ENCODE results near the gene MYO1G.

MYO1G gene

GRCh38 chr7:44966731-44967538 is 11.9 kb downstream of the MYO1G start:
- DNase-seq (ENCODE audit: low read depth) = no peak

GRCh38 chr7:44965937-44966730 is 12.7 kb downstream of the MYO1G start:
- no peak for DNase-seq (ENCODE audit: low read depth)

- no peak for DNase-seq (ENCODE audit: low read depth)
Observed at GRCh38 chr7:44965441-44965903, 13.3 kb downstream of the MYO1G start.

- DNase-seq (ENCODE audit: low read depth) = no peak
Observed at GRCh38 chr7:44964831-44965440, 13.9 kb downstream of the MYO1G start.

GRCh38 chr7:44964384-44964830 is 14.4 kb downstream of the MYO1G start:
- DNase-seq (ENCODE audit: low read depth) = no peak

- DNase-seq (ENCODE audit: low read depth) = no peak
Observed at GRCh38 chr7:44963364-44964290, 15.2 kb downstream of the MYO1G start.

- no peak for DNase-seq (ENCODE audit: low read depth)
Observed at GRCh38 chr7:44962483-44963251, 16.1 kb downstream of the MYO1G start.

- DNase-seq (ENCODE audit: low read depth) = no peak
Observed at GRCh38 chr7:44961844-44962482, 16.9 kb downstream of the MYO1G start.

GRCh38 chr7:44960011-44960580 is 18.7 kb downstream of the MYO1G start:
- DNase-seq (ENCODE audit: low read depth) = no peak

- no peak for DNase-seq (ENCODE audit: low read depth)
Observed at GRCh38 chr7:44959433-44959951, 19.3 kb downstream of the MYO1G start.

- DNase-seq (ENCODE audit: low read depth) = no peak
Observed at GRCh38 chr7:44958645-44959344, 20.0 kb downstream of the MYO1G start.

- DNase-seq (ENCODE audit: low read depth) = no peak
Observed at GRCh38 chr7:44956157-44956766, 22.6 kb downstream of the MYO1G start.

GRCh38 chr7:44955733-44956132 is 23.1 kb downstream of the MYO1G start:
- no peak for DNase-seq (ENCODE audit: low read depth)

- no peak for DNase-seq (ENCODE audit: low read depth)
Observed at GRCh38 chr7:44953156-44953555, 25.7 kb downstream of the MYO1G start.

- DNase-seq (ENCODE audit: low read depth) = no peak
Observed at GRCh38 chr7:44949303-44949702, 29.5 kb downstream of the MYO1G start.

GRCh38 chr7:44945479-44945878 is 33.3 kb downstream of the MYO1G start:
- no peak for DNase-seq (ENCODE audit: low read depth)

GRCh38 chr7:44944821-44945220 is 34.0 kb downstream of the MYO1G start:
- DNase-seq (ENCODE audit: low read depth) = no peak

- DNase-seq (ENCODE audit: low read depth) = no peak
Observed at GRCh38 chr7:44943631-44944030, 35.2 kb downstream of the MYO1G start.

- DNase-seq (ENCODE audit: low read depth) = no peak
Observed at GRCh38 chr7:44937426-44937825, 41.4 kb downstream of the MYO1G start.

All from activated T-cell treated with anti-CD3 and anti-CD28 coated beads for 24 hours (primary cell).